GM23248 (cell line): Measurements from ENCODE around the gene GNG8. TPM values are rescaled to one million over a fixed set of nuclear protein-coding genes. Genes with fewer than 3 reads are reported as not detected.

ENCODE experiments used
- DNase-seq: peaks from one replicate; pipeline ENCODE4 v3.0.0-alpha.2; 2015
- H2AFZ ChIP-seq: fragments of 200-600 bp; sonication (generic); 2 replicates; pipeline ENCODE4 v1.6.1; 2016; ENCODE audit warnings: antibody characterized with exemption
- H3F3A ChIP-seq: fragments of 200-600 bp; sonication (generic); 2 replicates; pipeline ENCODE4 v1.6.1; 2016; ENCODE audit warnings: mild to moderate bottlenecking, antibody characterized with exemption, mixed run types; ENCODE audit not compliant: insufficient read depth
- H3K27ac ChIP-seq: fragments of 200-600 bp; sonication (generic); 2 replicates; pipeline ENCODE4 v1.5.1; 2016; ENCODE audit warnings: mild to moderate bottlenecking
- H3K27me3 ChIP-seq: fragments of 200-600 bp; sonication (generic); replicated peaks from 2 replicates; pipeline ENCODE4 v1.6.1; 2016; ENCODE audit warnings: mild to moderate bottlenecking; ENCODE audit not compliant: insufficient read depth
- H3K36me3 ChIP-seq: fragments of 200-600 bp; sonication (generic); 2 replicates; pipeline ENCODE4 v1.6.1; 2016; ENCODE audit warnings: low read depth, mild to moderate bottlenecking
- H3K4me1 ChIP-seq: fragments of 200-600 bp; sonication (generic); 2 replicates; pipeline ENCODE4 v1.6.1; 2016; ENCODE audit warnings: mild to moderate bottlenecking; ENCODE audit not compliant: insufficient read depth
- H3K4me2 ChIP-seq: fragments of 200-600 bp; sonication (generic); one replicate; pipeline ENCODE4 v1.6.1; 2016; ENCODE audit warnings: mild to moderate bottlenecking; ENCODE audit not compliant: unreplicated experiment
- H3K4me3 ChIP-seq: fragments of 200-600 bp; sonication (generic); 2 replicates; pipeline ENCODE4 v1.5.1; 2016; ENCODE audit warnings: mild to moderate bottlenecking
- H3K79me2 ChIP-seq: fragments of 200-600 bp; sonication (generic); 2 replicates; pipeline ENCODE4 v1.6.1; 2016; ENCODE audit warnings: mild to moderate bottlenecking; ENCODE audit not compliant: insufficient read depth
- H3K9ac ChIP-seq: fragments of 200-600 bp; sonication (generic); 2 replicates; pipeline ENCODE4 v1.6.1; 2016; ENCODE audit warnings: mild to moderate bottlenecking
- H3K9me2 ChIP-seq: fragments of 200-600 bp; sonication (generic); 2 replicates; pipeline ENCODE4 v1.6.1; 2016; ENCODE audit warnings: mixed run types, mild to moderate bottlenecking, moderate library complexity; ENCODE audit not compliant: insufficient read depth
- H3K9me3 ChIP-seq: fragments of 200-600 bp; sonication (generic); one replicate; pipeline ENCODE4 v1.6.1; 2017; ENCODE audit warnings: low read depth
- H4K20me1 ChIP-seq: fragments of 200-600 bp; sonication (generic); 2 replicates; pipeline ENCODE4 v1.6.0; 2016; ENCODE audit not compliant: insufficient read depth
- EZH2 ChIP-seq: fragments of 200-600 bp; sonication (generic); IDR thresholded peaks from 2 replicates; pipeline ENCODE4 v1.6.1; 2018; ENCODE audit warnings: antibody characterized with exemption, mild to moderate bottlenecking; ENCODE audit not compliant: insufficient read depth, poor library complexity, severe bottlenecking
- EZH2phosphoT487 ChIP-seq: fragments of 200-600 bp; sonication (generic); IDR thresholded peaks from 2 replicates; pipeline ENCODE4 v1.6.1; 2018; ENCODE audit warnings: antibody characterized with exemption, moderate library complexity, mild to moderate bottlenecking, low read depth; ENCODE audit not compliant: insufficient read depth
- WGBS, 2 experiments: methylation state at CpG; one replicate each; pipeline ENCODE4 v1.1.6; 2015 to 2017; ENCODE audit warnings: low lambda C conversion rate in 2 of 2, low coverage in 1 of 2; ENCODE audit errors: missing lambda C conversion rate in 2 of 2; 5-methylcytosine and 5-hydroxymethylcytosine counted together
- in situ Hi-C: fragments of 300-500 bp; cut with MboI; formaldehyde crosslinking; loops from 2 replicates; pipeline ENCODE4 v1.15.0; 2020
- polyA plus RNA-seq: library from polyadenylated mRNA; unstranded; fragments of >200 nt; fragmentation: Nextera tagmentation; extraction: Ambion mirVana; gene quantifications from 2 replicates; pipeline ENCODE4 v1.2.1, GENCODE V29; 2016
- total RNA-seq: library from RNA; depleted of rRNA; stranded (reverse); fragments of >200 nt; shearing (Covaris generic); gene quantifications from 2 replicates; pipeline ENCODE4 v1.2.3, GENCODE V29; 2014

Gene GNG8
- total and polyA plus RNA-seq, 2 experiments from 2014 or later = not detected

GRCh38 chr19:46610413-46610775, 25.6 kb downstream of the GNG8 start:
- TF ChIP-seq EZH2 (no peak), EZH2phosphoT487 (no peak)
- H4K20me1 ChIP-seq = no peaks in the 10 kb centered on the region; the same call in 1 of the 2 replicates
- H3K27me3 ChIP-seq = no peaks in the 10 kb centered on the region
- peaks cover 7% of the 10 kb centered on the region for H3K4me1 ChIP-seq
- peaks cover 54% of the 10 kb centered on the region for H3F3A ChIP-seq
- no peaks in the 10 kb centered on the region for H3K9me2 ChIP-seq
- H3K79me2 ChIP-seq = peaks cover 25% of the 10 kb centered on the region
- in situ Hi-C loops = no loop called here
- DNase-seq = no peak
- no peak overlapping the region for H3K9ac ChIP-seq
- no peaks in the 10 kb centered on the region for H3K9me3 ChIP-seq
- no peak overlapping the region for H3K27ac ChIP-seq
- no peak overlapping the region for H3K4me3 ChIP-seq
- 48 to 55% methylated on average over 4 to 5 of the region's 5 CpGs for WGBS, 2 experiments
- H3K36me3 ChIP-seq = peaks cover 43% of the 10 kb centered on the region; the same call in 1 of the 2 replicates
- H2AFZ ChIP-seq = no peak overlapping the region
- no peak overlapping the region for H3K4me2 ChIP-seq

DNA sequence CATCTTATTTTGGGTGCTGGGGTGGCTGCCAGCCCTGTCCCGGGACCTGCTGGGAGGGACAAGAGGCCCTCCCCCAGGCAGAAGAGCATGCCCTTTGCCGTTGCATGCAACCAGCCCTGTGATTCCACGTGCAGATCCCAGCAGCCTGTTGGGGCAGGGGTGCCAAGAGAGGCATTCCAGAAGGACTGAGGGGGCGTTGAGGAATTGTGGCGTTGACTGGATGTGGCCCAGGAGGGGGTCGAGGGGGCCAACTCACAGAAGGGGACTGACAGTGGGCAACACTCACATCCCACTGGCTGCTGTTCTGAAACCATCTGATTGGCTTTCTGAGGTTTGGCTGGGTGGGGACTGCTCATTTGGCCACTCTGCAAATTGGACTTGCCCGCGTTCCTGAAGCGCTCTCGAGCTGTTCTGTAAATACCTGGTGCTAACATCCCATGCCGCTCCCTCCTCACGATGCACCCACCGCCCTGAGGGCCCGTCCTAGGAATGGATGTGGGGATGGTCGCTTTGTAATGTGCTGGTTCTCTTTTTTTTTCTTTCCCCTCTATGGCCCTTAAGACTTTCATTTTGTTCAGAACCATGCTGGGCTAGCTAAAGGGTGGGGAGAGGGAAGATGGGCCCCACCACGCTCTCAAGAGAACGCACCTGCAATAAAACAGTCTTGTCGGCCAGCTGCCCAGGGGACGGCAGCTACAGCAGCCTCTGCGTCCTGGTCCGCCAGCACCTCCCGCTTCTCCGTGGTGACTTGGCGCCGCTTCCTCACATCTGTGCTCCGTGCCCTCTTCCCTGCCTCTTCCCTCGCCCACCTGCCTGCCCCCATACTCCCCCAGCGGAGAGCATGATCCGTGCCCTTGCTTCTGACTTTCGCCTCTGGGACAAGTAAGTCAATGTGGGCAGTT, 26.2 kb downstream of the GNG8 start:
- no peak for TF ChIP-seq EZH2phosphoT487
- no peak for TF ChIP-seq EZH2
- in situ Hi-C loops = no loop called here

GRCh38 chr19:46608581-46609345, 27.2 kb downstream of the GNG8 start:
- Histone ChIP-seq H3K36me3 (peaks cover 43% of the 10 kb centered on the region; the same call in 1 of the 2 replicates), H3K9ac (no peak overlapping the region)

More for the DNA sequence above, 26.2 kb downstream of the GNG8 start:
- H3K27ac ChIP-seq = no peak overlapping the region
- H3F3A ChIP-seq = peaks cover 54% of the 10 kb centered on the region
- no peak overlapping the region for H2AFZ ChIP-seq
- no peaks in the 10 kb centered on the region for H3K9me3 ChIP-seq
- H3K36me3 ChIP-seq = peaks cover 43% of the 10 kb centered on the region; the same call in 1 of the 2 replicates
- H3K27me3 ChIP-seq = no peaks in the 10 kb centered on the region
- H3K79me2 ChIP-seq = peaks cover 31% of the 10 kb centered on the region
- H3K9ac ChIP-seq = no peak overlapping the region
- no peaks in the 10 kb centered on the region for H3K9me2 ChIP-seq
- DNase-seq = no peak
- no peak overlapping the region for H3K4me3 ChIP-seq
- H4K20me1 ChIP-seq = no peaks in the 10 kb centered on the region; the same call in 1 of the 2 replicates
- H3K4me2 ChIP-seq = no peak overlapping the region
- peaks cover 7% of the 10 kb centered on the region for H3K4me1 ChIP-seq
- WGBS, 2 experiments = 87% methylated on average over 24 to 30 of the region's 30 CpGs

DNA sequence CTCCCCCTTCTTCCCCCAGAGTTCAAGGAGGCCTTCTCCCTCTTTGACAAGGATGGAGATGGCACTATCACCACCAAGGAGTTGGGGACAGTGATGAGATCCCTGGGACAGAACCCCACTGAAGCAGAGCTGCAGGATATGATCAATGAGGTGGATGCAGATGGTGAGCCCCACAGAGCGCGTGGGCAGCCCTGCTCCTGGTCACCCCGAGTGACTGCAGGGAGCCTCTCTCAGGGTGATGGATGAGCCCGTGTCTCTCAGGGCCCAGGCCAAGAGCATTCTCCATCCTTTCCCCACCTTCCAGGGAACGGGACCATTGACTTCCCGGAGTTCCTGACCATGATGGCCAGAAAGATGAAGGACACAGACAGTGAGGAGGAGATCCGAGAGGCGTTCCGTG, 27.8 kb downstream of the GNG8 start:
- in situ Hi-C loops = no loop called here
- H3F3A ChIP-seq = peaks cover 47% of the 10 kb centered on the region
- no peak overlapping the region for H3K4me2 ChIP-seq
- no peaks in the 10 kb centered on the region for H3K27me3 ChIP-seq
- 95 to 97% methylated on average over 8 to 9 of the region's 9 CpGs for WGBS, 2 experiments
- no peak overlapping the region for H3K27ac ChIP-seq
- no peak overlapping the region for H3K9ac ChIP-seq
- no peak overlapping the region for H2AFZ ChIP-seq
- no peaks in the 10 kb centered on the region; the same call in 1 of the 2 replicates for H4K20me1 ChIP-seq
- no peaks in the 10 kb centered on the region for H3K9me2 ChIP-seq
- peaks cover 47% of the 10 kb centered on the region for H3K79me2 ChIP-seq
- TF ChIP-seq EZH2phosphoT487 (no peak), EZH2 (no peak)
- peaks cover 18% of the 10 kb centered on the region for H3K4me1 ChIP-seq
- no peaks in the 10 kb centered on the region for H3K9me3 ChIP-seq
- no peak overlapping the region for H3K4me3 ChIP-seq
- DNase-seq = no peak
- H3K36me3 ChIP-seq = peaks cover 43% of the 10 kb centered on the region; the same call in 1 of the 2 replicates

More at GRCh38 chr19:46608581-46609345, 27.2 kb downstream of the GNG8 start:
- Histone ChIP-seq H3K79me2 (peaks cover 41% of the 10 kb centered on the region), H4K20me1 (no peaks in the 10 kb centered on the region; the same call in 1 of the 2 replicates), H3K4me1 (peaks cover 12% of the 10 kb centered on the region), H3K4me2 (no peak overlapping the region), H2AFZ (no peak overlapping the region), H3K9me2 (no peaks in the 10 kb centered on the region), H3K9me3 (no peaks in the 10 kb centered on the region), H3K27me3 (no peaks in the 10 kb centered on the region), H3F3A (peaks cover 52% of the 10 kb centered on the region), H3K27ac (no peak overlapping the region), H3K4me3 (no peak overlapping the region)
- DNase-seq = no peak
- in situ Hi-C loops = no loop called here
- no peak for TF ChIP-seq EZH2phosphoT487
- no peak for TF ChIP-seq EZH2
- WGBS, 2 experiments = 89 to 94% methylated on average over 25 to 27 of the region's 27 CpGs
